ENCODE results near the gene IRX2. TPM values are rescaled to one million over a fixed set of nuclear protein-coding genes. Genes with fewer than 3 reads are reported as not detected.

The IRX2 gene
- total and polyA plus RNA-seq, 2 donors (not counting 1 experiment from before 2014, with no cell fraction given) = 0.33 to 0.40 TPM

- Histone ChIP-seq H3K27ac (ENCODE audit: insufficient read depth, low read length) (no peak overlapping the region), H3K4me3 (replicated peaks in 1 of 4; ENCODE audit: control extremely low read depth in 1 of 4, insufficient read depth in 1 of 4, low read depth in 3 of 4, low read length in 4 of 4) (no peak overlapping the region), H3K36me3 (ENCODE audit: control insufficient read depth, insufficient read depth, low read length) (no peaks in the 10 kb centered on the region), H3K27me3 (ENCODE audit: control insufficient read depth, insufficient read depth, low read length) (no peaks in the 10 kb centered on the region), H3K9ac (ENCODE audit: insufficient read depth, low read length) (no peak overlapping the region), H3K9me3 (ENCODE audit: control insufficient read depth, insufficient read depth, low read depth, low read length) (no peaks in the 10 kb centered on the region), H4K20me1 (ENCODE audit: control insufficient read depth, extremely low read depth, insufficient read depth, low read length) (no peaks in the 10 kb centered on the region), H3K79me2 (ENCODE audit: control insufficient read depth, insufficient read depth, low read length) (no peaks in the 10 kb centered on the region), H2AFZ (ENCODE audit: low read length) (no peak overlapping the region), H3K4me1 (ENCODE audit: control insufficient read depth, extremely low read depth, insufficient read depth, low read length) (no peaks in the 10 kb centered on the region), H3K4me2 (ENCODE audit: extremely low read depth, insufficient read depth, low read length) (no peak overlapping the region)
- TF ChIP-seq EZH2 (IDR thresholded peaks at IDR 0.05; ENCODE audit: low read length, missing control alignments) (no peak), CTCF (conservative IDR thresholded peaks at IDR 0.05 in 1 of 2, IDR thresholded peaks at IDR 0.05 in 1 of 2; ENCODE audit: low read depth in 1 of 2, low read length in 2 of 2) (no peak)
- DNase-seq (ENCODE audit: low read depth in 2 of 2) = no peak
Measured at GRCh38 chr5:2702096-2702879, 49.2 kb downstream of the IRX2 start.

- Histone ChIP-seq H3K4me3 (replicated peaks in 1 of 4; ENCODE audit: control extremely low read depth in 1 of 4, insufficient read depth in 1 of 4, low read depth in 3 of 4, low read length in 4 of 4) (no peak overlapping the region), H3K4me1 (ENCODE audit: control insufficient read depth, extremely low read depth, insufficient read depth, low read length) (no peaks in the 10 kb centered on the region), H3K4me2 (ENCODE audit: extremely low read depth, insufficient read depth, low read length) (no peak overlapping the region), H4K20me1 (ENCODE audit: control insufficient read depth, extremely low read depth, insufficient read depth, low read length) (no peaks in the 10 kb centered on the region), H3K27ac (ENCODE audit: insufficient read depth, low read length) (no peak overlapping the region), H3K9ac (ENCODE audit: insufficient read depth, low read length) (no peak overlapping the region), H2AFZ (ENCODE audit: low read length) (no peak overlapping the region), H3K9me3 (ENCODE audit: control insufficient read depth, insufficient read depth, low read depth, low read length) (no peaks in the 10 kb centered on the region), H3K36me3 (ENCODE audit: control insufficient read depth, insufficient read depth, low read length) (no peaks in the 10 kb centered on the region), H3K27me3 (ENCODE audit: control insufficient read depth, insufficient read depth, low read length) (no peaks in the 10 kb centered on the region), H3K79me2 (ENCODE audit: control insufficient read depth, insufficient read depth, low read length) (no peaks in the 10 kb centered on the region)
- TF ChIP-seq EZH2 (IDR thresholded peaks at IDR 0.05; ENCODE audit: low read length, missing control alignments) (no peak), CTCF (conservative IDR thresholded peaks at IDR 0.05 in 1 of 2, IDR thresholded peaks at IDR 0.05 in 1 of 2; ENCODE audit: low read depth in 1 of 2, low read length in 2 of 2) (no peak)
- no peak for DNase-seq (ENCODE audit: low read depth in 2 of 2)
Measured at GRCh38 chr5:2701592-2701991, 49.9 kb downstream of the IRX2 start.

- TF ChIP-seq CTCF (conservative IDR thresholded peaks at IDR 0.05 in 1 of 2, IDR thresholded peaks at IDR 0.05 in 1 of 2; ENCODE audit: low read depth in 1 of 2, low read length in 2 of 2) (no peak), EZH2 (IDR thresholded peaks at IDR 0.05; ENCODE audit: low read length, missing control alignments) (no peak)
- no peaks in the 10 kb centered on the region for H3K36me3 ChIP-seq (ENCODE audit: control insufficient read depth, insufficient read depth, low read length)
Measured at GRCh38 chr5:2700876-2701275, 50.6 kb downstream of the IRX2 start.

More at GRCh38 chr5:2700876-2701275, 50.6 kb downstream of the IRX2 start:
- Histone ChIP-seq H3K9ac (ENCODE audit: insufficient read depth, low read length) (no peak overlapping the region), H3K4me3 (replicated peaks in 1 of 4; ENCODE audit: control extremely low read depth in 1 of 4, insufficient read depth in 1 of 4, low read depth in 3 of 4, low read length in 4 of 4) (no peak overlapping the region), H3K9me3 (ENCODE audit: control insufficient read depth, insufficient read depth, low read depth, low read length) (no peaks in the 10 kb centered on the region), H3K79me2 (ENCODE audit: control insufficient read depth, insufficient read depth, low read length) (no peaks in the 10 kb centered on the region), H3K4me2 (ENCODE audit: extremely low read depth, insufficient read depth, low read length) (no peak overlapping the region), H3K27me3 (ENCODE audit: control insufficient read depth, insufficient read depth, low read length) (no peaks in the 10 kb centered on the region), H3K4me1 (ENCODE audit: control insufficient read depth, extremely low read depth, insufficient read depth, low read length) (no peaks in the 10 kb centered on the region), H3K27ac (ENCODE audit: insufficient read depth, low read length) (no peak overlapping the region), H2AFZ (ENCODE audit: low read length) (no peak overlapping the region), H4K20me1 (ENCODE audit: control insufficient read depth, extremely low read depth, insufficient read depth, low read length) (no peaks in the 10 kb centered on the region)
- no peak for DNase-seq (ENCODE audit: low read depth in 2 of 2)

All from fibroblast of lung (primary cell).